Measurements from ENCODE around the gene PHACTR3.

The PHACTR3 gene

DNA sequence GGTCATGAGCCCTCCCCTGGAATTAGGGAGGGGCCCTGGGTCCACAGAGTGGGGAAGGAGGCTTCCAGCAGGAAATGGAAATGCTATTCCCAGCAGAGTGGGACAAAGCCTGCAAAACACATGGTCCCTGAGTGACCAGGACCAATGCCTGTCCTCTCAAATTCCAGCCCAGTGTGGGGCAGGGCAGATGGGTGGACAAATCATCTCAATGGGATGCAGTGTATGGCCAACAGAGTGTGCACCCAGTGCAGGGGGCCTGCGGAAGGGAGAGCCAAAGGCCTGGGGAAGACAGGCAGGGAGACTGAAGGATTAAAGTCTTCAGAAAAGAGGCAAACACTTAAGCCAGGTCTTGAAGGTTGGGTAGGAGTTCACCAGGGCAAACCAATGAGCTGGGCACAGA is 28.7 kb upstream of the PHACTR3 start:
- Histone ChIP-seq H3K27ac (no peak overlapping the region), H3K4me1 (ENCODE audit: control insufficient read depth in 1 of 2, insufficient read depth in 1 of 2, low read depth in 1 of 2, low read length in 1 of 2) (peaks cover 0 to 5% of the 10 kb centered on the region in 2 experiments), H3K27me3 (peaks cover 95% of the 10 kb centered on the region), H3K36me3 (no peaks in the 10 kb centered on the region), H3K4me3 (ENCODE audit: low read depth in 1 of 2, low read length in 1 of 2) (no peak overlapping the region), H3K9me3 (no peaks in the 10 kb centered on the region)
- TF ChIP-seq, protein P1, sequence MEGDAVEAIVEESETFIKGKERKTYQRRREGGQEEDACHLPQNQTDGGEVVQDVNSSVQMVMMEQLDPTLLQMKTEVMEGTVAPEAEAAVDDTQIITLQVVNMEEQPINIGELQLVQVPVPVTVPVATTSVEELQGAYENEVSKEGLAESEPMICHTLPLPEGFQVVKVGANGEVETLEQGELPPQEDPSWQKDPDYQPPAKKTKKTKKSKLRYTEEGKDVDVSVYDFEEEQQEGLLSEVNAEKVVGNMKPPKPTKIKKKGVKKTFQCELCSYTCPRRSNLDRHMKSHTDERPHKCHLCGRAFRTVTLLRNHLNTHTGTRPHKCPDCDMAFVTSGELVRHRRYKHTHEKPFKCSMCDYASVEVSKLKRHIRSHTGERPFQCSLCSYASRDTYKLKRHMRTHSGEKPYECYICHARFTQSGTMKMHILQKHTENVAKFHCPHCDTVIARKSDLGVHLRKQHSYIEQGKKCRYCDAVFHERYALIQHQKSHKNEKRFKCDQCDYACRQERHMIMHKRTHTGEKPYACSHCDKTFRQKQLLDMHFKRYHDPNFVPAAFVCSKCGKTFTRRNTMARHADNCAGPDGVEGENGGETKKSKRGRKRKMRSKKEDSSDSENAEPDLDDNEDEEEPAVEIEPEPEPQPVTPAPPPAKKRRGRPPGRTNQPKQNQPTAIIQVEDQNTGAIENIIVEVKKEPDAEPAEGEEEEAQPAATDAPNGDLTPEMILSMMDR (IDR thresholded peaks at IDR 0.05) = no peak

DNA sequence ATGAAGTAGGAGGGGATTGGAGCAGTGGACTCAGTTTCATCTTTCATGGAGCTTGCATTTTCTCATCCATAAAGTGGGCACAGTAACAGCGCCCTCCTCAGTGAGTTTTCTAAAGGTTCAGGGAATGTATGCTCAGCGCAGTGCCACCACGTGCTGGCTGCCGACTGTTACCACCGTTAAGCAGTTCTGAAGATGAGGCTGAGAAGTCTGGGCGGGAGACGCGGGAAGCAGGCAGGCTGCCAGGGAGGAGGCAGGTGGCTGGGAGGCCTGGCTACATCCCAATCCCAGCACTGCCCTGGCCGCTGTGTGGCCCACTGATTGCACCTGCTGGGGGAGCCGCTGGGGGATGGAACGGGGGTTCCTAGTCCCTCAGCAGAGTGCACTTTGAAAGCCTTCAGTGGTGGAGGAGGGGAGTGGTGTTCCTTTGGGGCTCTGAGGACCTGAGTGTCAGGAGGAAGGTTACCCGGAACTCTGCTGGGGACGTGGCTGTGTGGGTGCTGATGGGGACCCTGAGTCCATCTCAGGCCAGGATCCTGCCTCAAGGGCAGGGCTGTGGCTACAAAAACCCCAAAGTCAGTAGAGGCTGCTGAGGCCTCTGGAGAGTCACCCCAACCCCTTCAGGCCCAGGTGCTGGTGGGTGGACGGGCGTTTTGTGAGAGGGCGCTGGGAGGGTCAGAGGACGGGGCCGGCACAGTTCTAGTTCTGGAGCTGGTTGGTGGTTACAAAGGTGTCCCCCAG is 28.0 kb upstream of the PHACTR3 start:
- TF ChIP-seq, protein P1 (IDR thresholded peaks at IDR 0.05) = no peak
- Histone ChIP-seq H3K27me3 (peaks cover 100% of the 10 kb centered on the region), H3K27ac (no peak overlapping the region), H3K4me3 (ENCODE audit: low read depth in 1 of 2, low read length in 1 of 2) (no peak overlapping the region), H3K36me3 (no peaks in the 10 kb centered on the region), H3K9me3 (no peaks in the 10 kb centered on the region), H3K4me1 (ENCODE audit: control insufficient read depth in 1 of 2, insufficient read depth in 1 of 2, low read depth in 1 of 2, low read length in 1 of 2) (peaks cover 0 to 5% of the 10 kb centered on the region in 2 experiments)

DNA sequence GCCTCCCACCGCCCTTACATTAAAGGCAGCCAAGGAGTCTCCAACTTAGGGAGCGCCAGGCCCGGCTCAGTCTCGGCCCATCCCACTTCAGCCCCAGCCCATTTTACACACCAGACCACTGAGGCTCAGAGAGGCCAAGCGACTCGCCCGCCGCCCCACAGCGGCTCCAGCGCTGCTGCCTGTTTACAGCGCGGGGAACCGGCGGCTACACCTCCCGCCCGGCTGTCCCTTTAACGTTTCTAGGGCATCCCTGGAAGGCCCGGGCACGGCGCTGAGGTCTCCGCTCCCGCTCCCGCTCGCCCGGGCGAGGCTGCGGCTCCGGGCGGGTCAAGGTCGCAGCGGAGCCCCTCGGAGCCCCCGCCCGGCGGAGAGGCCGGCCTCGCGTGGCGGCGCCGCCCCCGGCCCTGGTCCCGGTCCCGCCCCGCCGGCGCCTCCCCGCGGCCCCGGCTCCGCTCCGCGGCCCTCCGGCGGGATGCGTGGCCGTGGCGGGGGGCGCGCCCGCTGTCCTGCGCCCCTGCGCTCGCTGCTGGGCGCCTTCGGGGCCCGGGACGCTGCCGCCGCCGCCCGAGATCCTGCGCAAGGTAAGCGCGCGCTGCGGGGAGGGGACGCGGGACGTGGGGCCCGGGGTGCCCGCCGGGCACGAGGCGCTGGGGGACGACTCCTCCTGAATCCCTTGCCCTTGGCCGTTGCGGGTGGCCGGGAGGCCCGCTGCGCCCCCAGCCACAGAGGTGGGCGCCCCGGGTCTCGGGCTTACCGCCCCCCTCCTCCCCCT is 27.1 kb upstream of the PHACTR3 start:
- H3K27ac ChIP-seq = no peak overlapping the region
- TF ChIP-seq, protein P1 (IDR thresholded peaks at IDR 0.05) = no peak
- no peaks in the 10 kb centered on the region for H3K36me3 ChIP-seq
- no peaks in the 10 kb centered on the region for H3K4me1 ChIP-seq (ENCODE audit: control insufficient read depth in 1 of 2, insufficient read depth in 1 of 2, low read depth in 1 of 2, low read length in 1 of 2)
- H3K4me3 ChIP-seq (ENCODE audit: low read depth in 1 of 2, low read length in 1 of 2) = no peak overlapping the region
- peaks cover 92% of the 10 kb centered on the region for H3K27me3 ChIP-seq
- no peaks in the 10 kb centered on the region for H3K9me3 ChIP-seq

DNA sequence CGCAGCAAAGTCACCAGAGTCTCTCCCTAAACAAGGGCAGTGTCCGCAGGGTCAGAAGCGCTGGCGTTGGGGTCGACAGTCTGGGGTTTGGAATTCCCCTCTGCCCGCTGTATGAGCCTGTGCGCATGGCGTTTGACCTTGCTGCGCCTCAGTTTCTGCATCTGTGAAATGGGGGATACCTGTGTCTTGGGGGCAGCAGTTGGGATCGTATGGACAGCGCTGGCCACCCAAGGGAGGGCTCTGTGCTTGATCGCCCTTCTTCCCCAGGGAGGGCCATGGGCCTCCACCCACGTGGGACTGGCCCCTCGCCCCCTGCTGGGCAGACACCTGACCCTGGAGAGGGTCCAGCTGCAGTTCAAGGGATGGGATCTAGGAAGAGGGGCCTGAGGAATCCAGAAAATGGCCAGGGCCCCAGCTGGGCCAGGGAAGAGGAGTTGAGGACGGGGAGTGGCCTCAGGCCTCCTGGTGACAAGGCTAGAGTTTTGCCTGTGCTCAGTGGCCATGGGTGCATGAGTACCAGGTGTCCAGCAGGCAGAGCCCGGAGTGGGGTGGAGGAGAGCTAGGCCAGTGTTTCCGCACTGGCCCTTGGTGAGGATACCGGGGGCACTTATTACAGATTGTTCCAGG is 26.4 kb upstream of the PHACTR3 start:
- no peaks in the 10 kb centered on the region for H3K36me3 ChIP-seq
- peaks cover 90% of the 10 kb centered on the region for H3K27me3 ChIP-seq
- no peak overlapping the region for H3K4me3 ChIP-seq (ENCODE audit: low read depth in 1 of 2, low read length in 1 of 2)
- no peaks in the 10 kb centered on the region for H3K9me3 ChIP-seq
- H3K27ac ChIP-seq = no peak overlapping the region
- H3K4me1 ChIP-seq (ENCODE audit: control insufficient read depth in 1 of 2, insufficient read depth in 1 of 2, low read depth in 1 of 2, low read length in 1 of 2) = no peaks in the 10 kb centered on the region
- TF ChIP-seq, protein P1 (IDR thresholded peaks at IDR 0.05) = no peak

DNA sequence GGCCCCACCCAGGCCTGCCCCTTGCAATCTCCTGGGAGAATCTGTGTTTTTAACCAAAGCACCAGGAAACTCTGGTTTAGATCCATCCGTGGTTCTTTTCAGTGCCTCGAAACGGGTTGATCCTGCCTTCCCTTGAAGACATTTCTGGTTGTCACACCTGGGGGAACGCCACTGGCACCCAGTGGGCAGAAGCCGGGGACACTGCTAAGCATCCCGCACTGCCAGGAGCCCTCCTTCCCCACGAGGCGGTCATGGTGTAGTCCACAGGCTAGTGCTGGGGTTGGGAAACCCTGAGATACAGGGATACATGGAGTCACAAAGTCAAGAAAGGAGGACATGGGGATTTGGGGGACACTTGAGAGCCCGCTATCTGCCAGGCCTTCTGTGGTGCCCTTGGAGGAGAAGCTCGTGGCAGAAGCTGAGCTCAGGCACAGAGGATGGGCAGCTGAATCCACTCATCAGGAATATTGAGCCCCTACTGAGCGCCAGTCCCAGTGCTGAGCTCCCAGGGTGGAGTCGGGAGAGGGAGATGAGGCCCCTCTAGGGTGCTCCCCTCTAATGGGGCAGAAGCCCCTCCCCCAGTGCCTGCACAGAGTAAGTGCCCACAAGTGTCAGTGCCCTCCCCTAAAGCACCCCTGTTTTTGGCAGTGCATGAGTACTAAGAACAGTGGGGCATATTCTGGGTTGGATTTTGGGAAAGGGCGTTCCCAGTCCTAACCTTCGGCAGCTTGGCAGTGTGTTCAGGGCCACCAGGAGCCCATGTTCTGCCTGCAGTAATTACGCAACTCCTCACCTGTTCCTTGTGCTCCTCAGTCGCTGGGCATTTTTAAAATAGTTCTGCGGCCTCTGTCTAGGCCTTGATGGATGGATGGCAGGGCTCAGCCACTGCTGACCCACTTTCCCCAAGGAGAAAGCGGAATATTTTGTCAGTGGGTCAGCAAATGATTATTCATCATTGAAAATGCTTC is 25.6 kb upstream of the PHACTR3 start:
- TF ChIP-seq, protein P1 (IDR thresholded peaks at IDR 0.05) = no peak
- Histone ChIP-seq H3K27me3 (peaks cover 90% of the 10 kb centered on the region), H3K4me1 (ENCODE audit: control insufficient read depth in 1 of 2, insufficient read depth in 1 of 2, low read depth in 1 of 2, low read length in 1 of 2) (no peaks in the 10 kb centered on the region)

More for the DNA sequence above, 25.6 kb upstream of the PHACTR3 start:
- H3K36me3 ChIP-seq = no peaks in the 10 kb centered on the region
- H3K4me3 ChIP-seq (ENCODE audit: low read depth in 1 of 2, low read length in 1 of 2) = no peak overlapping the region
- H3K9me3 ChIP-seq = no peaks in the 10 kb centered on the region
- no peak overlapping the region for H3K27ac ChIP-seq
